ENCODE measurements around the gene CBFA2T3.

The CBFA2T3 gene

GRCh38 chr16:88965411-88965810 is 11.6 kb downstream of the CBFA2T3 start:
- no peak for ATAC-seq (ENCODE audit: insufficient read depth, low read depth)
- Histone ChIP-seq H3K9me3 (ENCODE audit: insufficient read depth, low read length, severe bottlenecking) (no peaks in the 10 kb centered on the region), H3K36me3 (ENCODE audit: insufficient read depth, low read length) (no peaks in the 10 kb centered on the region), H3K79me2 (ENCODE audit: insufficient read depth, low read length) (no peaks in the 10 kb centered on the region), H3K4me1 (ENCODE audit: insufficient read depth, low read length) (peaks cover 18% of the 10 kb centered on the region), H4K20me1 (ENCODE audit: insufficient read depth, low read length) (peaks cover 2% of the 10 kb centered on the region; the same call in 1 of the 2 replicates), H3K27me3 (ENCODE audit: insufficient read depth, low read length, poor library complexity) (no peaks in the 10 kb centered on the region), H3K4me3 (ENCODE audit: low read depth in 1 of 2, low read length in 2 of 2) (no peak overlapping the region), H2AFZ (ENCODE audit: low read depth, low read length) (no peak overlapping the region), H3K4me2 (ENCODE audit: insufficient read depth, low read length) (no peak overlapping the region), H3K27ac (ENCODE audit: low read length) (no peak overlapping the region), H3K9ac (ENCODE audit: low read depth, low read length) (no peak overlapping the region)
- DNase-seq: no peak
- no peak for TF ChIP-seq EZH2 (IDR thresholded peaks at IDR 0.05; ENCODE audit: borderline replicate concordance, low read depth, low read length, severe bottlenecking)
- TF ChIP-seq, protein P1, sequence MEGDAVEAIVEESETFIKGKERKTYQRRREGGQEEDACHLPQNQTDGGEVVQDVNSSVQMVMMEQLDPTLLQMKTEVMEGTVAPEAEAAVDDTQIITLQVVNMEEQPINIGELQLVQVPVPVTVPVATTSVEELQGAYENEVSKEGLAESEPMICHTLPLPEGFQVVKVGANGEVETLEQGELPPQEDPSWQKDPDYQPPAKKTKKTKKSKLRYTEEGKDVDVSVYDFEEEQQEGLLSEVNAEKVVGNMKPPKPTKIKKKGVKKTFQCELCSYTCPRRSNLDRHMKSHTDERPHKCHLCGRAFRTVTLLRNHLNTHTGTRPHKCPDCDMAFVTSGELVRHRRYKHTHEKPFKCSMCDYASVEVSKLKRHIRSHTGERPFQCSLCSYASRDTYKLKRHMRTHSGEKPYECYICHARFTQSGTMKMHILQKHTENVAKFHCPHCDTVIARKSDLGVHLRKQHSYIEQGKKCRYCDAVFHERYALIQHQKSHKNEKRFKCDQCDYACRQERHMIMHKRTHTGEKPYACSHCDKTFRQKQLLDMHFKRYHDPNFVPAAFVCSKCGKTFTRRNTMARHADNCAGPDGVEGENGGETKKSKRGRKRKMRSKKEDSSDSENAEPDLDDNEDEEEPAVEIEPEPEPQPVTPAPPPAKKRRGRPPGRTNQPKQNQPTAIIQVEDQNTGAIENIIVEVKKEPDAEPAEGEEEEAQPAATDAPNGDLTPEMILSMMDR (IDR thresholded peaks at IDR 0.05; ENCODE audit: borderline replicate concordance, extremely low read depth, low read length, poor library complexity, severe bottlenecking): no peak

GRCh38 chr16:88964636-88965035 is 12.4 kb downstream of the CBFA2T3 start:
- DNase-seq (no peak), ATAC-seq (ENCODE audit: insufficient read depth, low read depth) (no peak)
- H2AFZ ChIP-seq (ENCODE audit: low read depth, low read length): no peak overlapping the region
- H3K27me3 ChIP-seq (ENCODE audit: insufficient read depth, low read length, poor library complexity): no peaks in the 10 kb centered on the region
- peaks cover 18% of the 10 kb centered on the region for H3K4me1 ChIP-seq (ENCODE audit: insufficient read depth, low read length)
- H3K27ac ChIP-seq (ENCODE audit: low read length): no peak overlapping the region
- peaks cover 2% of the 10 kb centered on the region; the same call in 1 of the 2 replicates for H4K20me1 ChIP-seq (ENCODE audit: insufficient read depth, low read length)
- H3K4me2 ChIP-seq (ENCODE audit: insufficient read depth, low read length): no peak overlapping the region
- H3K9me3 ChIP-seq (ENCODE audit: insufficient read depth, low read length, severe bottlenecking): no peaks in the 10 kb centered on the region
- H3K79me2 ChIP-seq (ENCODE audit: insufficient read depth, low read length): no peaks in the 10 kb centered on the region
- TF ChIP-seq, protein P1 (IDR thresholded peaks at IDR 0.05; ENCODE audit: borderline replicate concordance, extremely low read depth, low read length, poor library complexity, severe bottlenecking): no peak
- TF ChIP-seq EZH2 (IDR thresholded peaks at IDR 0.05; ENCODE audit: borderline replicate concordance, low read depth, low read length, severe bottlenecking): no peak
- no peak overlapping the region for H3K4me3 ChIP-seq (ENCODE audit: low read depth in 1 of 2, low read length in 2 of 2)
- no peak overlapping the region for H3K9ac ChIP-seq (ENCODE audit: low read depth, low read length)
- H3K36me3 ChIP-seq (ENCODE audit: insufficient read depth, low read length): no peaks in the 10 kb centered on the region

DNA sequence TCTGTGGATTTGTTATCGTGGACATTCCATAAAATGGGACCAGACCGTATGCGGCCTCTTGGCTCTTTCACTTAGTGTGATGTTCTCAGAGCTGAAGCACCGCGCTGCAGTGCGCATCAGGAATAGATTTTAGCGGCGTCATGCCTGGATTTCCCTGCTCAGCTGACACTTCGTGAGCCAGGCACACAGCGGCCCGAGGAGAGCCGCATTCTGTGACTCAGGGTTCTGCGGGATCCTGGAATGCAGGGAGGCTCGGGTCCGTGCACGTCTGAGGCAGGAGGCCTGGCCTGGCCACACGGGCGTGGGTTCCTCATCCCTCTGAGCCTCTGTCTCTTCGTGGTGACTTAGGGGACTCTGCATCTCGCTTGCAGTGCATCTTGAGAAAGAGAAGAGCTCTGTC is 13.4 kb downstream of the CBFA2T3 start:
- H3K27ac ChIP-seq (ENCODE audit: low read length): no peak overlapping the region
- no peak overlapping the region for H2AFZ ChIP-seq (ENCODE audit: low read depth, low read length)
- H3K4me3 ChIP-seq (ENCODE audit: low read depth in 1 of 2, low read length in 2 of 2): no peak overlapping the region
- DNase-seq (no peak), ATAC-seq (ENCODE audit: insufficient read depth, low read depth) (no peak)
- H3K27me3 ChIP-seq (ENCODE audit: insufficient read depth, low read length, poor library complexity): no peaks in the 10 kb centered on the region
- H4K20me1 ChIP-seq (ENCODE audit: insufficient read depth, low read length): peaks cover 2% of the 10 kb centered on the region; the same call in 1 of the 2 replicates
- H3K4me1 ChIP-seq (ENCODE audit: insufficient read depth, low read length): peaks cover 18% of the 10 kb centered on the region
- TF ChIP-seq, protein P1 (IDR thresholded peaks at IDR 0.05; ENCODE audit: borderline replicate concordance, extremely low read depth, low read length, poor library complexity, severe bottlenecking): no peak
- no peak for TF ChIP-seq EZH2 (IDR thresholded peaks at IDR 0.05; ENCODE audit: borderline replicate concordance, low read depth, low read length, severe bottlenecking)
- no peaks in the 10 kb centered on the region for H3K79me2 ChIP-seq (ENCODE audit: insufficient read depth, low read length)
- no peaks in the 10 kb centered on the region for H3K36me3 ChIP-seq (ENCODE audit: insufficient read depth, low read length)
- no peaks in the 10 kb centered on the region for H3K9me3 ChIP-seq (ENCODE audit: insufficient read depth, low read length, severe bottlenecking)
- no peak overlapping the region for H3K4me2 ChIP-seq (ENCODE audit: insufficient read depth, low read length)
- H3K9ac ChIP-seq (ENCODE audit: low read depth, low read length): no peak overlapping the region

All from DND-41 (cell line).